Peyer's patch (tissue), 4 donors: Measurements from ENCODE around the gene TMPRSS3. TPM values are rescaled to one million over a fixed set of nuclear protein-coding genes. Genes with fewer than 3 reads are reported as not detected.

Experiments used
- DNase-seq, 3 donors: peaks; one replicate each; pipeline ENCODE4 v3.0.0-alpha.2; 2017 to 2019
- H3K27ac ChIP-seq, 4 donors: fragments of 200-600 bp; sonication (generic); one replicate each; pipeline ENCODE4 v1.5.1; 2016 to 2019
- H3K27me3 ChIP-seq, 2 donors: fragments of 200-600 bp; sonication (generic); one replicate each; pipeline ENCODE4 v1.5.1; 2019
- H3K36me3 ChIP-seq, 3 donors: fragments of 200-600 bp; sonication (generic); one replicate each; pipeline ENCODE4 v1.5.1; 2016 to 2019
- H3K4me1 ChIP-seq, 4 donors: fragments of 200-600 bp; sonication (generic); one replicate each; pipeline ENCODE4 v1.5.1; 2016 to 2019
- H3K4me3 ChIP-seq, 4 donors: fragments of 200-600 bp; sonication (generic); 1 replicate in 3 of 4; 2 replicates in 1 of 4; pipeline ENCODE4 v1.5.1; 2016 to 2019; ENCODE audit warnings: mild to moderate bottlenecking in 1 of 4
- H3K9me3 ChIP-seq, 4 donors: fragments of 200-600 bp; sonication (generic); one replicate each; pipeline ENCODE4 v1.5.1; 2016 to 2019; ENCODE audit warnings: mild to moderate bottlenecking in 1 of 4
- POLR2A ChIP-seq, 2 donors: fragments of 450-650 bp; IDR thresholded peaks; one replicate each; pipeline ENCODE4 v1.5.1; 2017; ENCODE audit warnings: antibody characterized with exemption in 2 of 2, mild to moderate bottlenecking in 2 of 2, moderate library complexity in 2 of 2
- total RNA-seq, 4 donors: library from RNA; depleted of rRNA; stranded (reverse); fragments of >200 nt; gene quantifications; one replicate each; pipeline ENCODE4 v1.1.0, GENCODE V29; 2016
- TF ChIP-seq, protein P1 (sequence below), 6 experiments: fragments of 450-650 bp in 4 of 6; fragments of 200-600 bp in 2 of 6; sonication (generic) in 1 of 6; IDR thresholded peaks; one replicate each; pipeline ENCODE4 v1.5.1; 2017 to 2019; ENCODE audit warnings: antibody characterized with exemption in 6 of 6, mild to moderate bottlenecking in 3 of 6, moderate library complexity in 1 of 6

TMPRSS3 gene
- total RNA-seq, 4 donors from 2014 or later: 0.54 to 2.5 TPM; not detected in 2

DNA sequence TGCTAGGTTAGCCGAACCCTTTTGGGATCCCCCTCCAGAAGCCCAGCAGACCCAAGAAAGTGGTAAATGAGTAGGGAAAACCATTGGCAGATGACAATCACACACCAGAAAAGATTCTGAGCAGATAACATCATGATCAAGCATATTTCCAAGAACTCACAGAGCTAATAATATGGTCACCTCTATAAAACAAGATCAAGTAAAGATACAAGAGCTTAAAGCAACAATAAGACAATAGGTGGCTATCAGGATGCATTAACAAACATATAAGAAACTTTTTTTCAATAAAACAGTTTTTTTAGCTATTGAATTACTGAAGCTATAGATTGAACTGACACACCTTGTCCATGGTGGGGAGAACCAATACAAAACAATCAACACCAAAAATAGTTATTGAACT, 36.8 kb upstream of the TMPRSS3 start:
- no peaks in the 10 kb centered on the region for H3K27me3 ChIP-seq
- peaks cover 0 to 7% (median 0%) of the 10 kb centered on the region in 4 donors for H3K4me1 ChIP-seq
- no peak overlapping the region for H3K4me3 ChIP-seq
- TF ChIP-seq, protein P1, sequence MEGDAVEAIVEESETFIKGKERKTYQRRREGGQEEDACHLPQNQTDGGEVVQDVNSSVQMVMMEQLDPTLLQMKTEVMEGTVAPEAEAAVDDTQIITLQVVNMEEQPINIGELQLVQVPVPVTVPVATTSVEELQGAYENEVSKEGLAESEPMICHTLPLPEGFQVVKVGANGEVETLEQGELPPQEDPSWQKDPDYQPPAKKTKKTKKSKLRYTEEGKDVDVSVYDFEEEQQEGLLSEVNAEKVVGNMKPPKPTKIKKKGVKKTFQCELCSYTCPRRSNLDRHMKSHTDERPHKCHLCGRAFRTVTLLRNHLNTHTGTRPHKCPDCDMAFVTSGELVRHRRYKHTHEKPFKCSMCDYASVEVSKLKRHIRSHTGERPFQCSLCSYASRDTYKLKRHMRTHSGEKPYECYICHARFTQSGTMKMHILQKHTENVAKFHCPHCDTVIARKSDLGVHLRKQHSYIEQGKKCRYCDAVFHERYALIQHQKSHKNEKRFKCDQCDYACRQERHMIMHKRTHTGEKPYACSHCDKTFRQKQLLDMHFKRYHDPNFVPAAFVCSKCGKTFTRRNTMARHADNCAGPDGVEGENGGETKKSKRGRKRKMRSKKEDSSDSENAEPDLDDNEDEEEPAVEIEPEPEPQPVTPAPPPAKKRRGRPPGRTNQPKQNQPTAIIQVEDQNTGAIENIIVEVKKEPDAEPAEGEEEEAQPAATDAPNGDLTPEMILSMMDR (IDR thresholded peaks at IDR 0.05): no peak
- no peak for TF ChIP-seq POLR2A (IDR thresholded peaks at IDR 0.05)
- peaks cover 0 to 6% (median 0%) of the 10 kb centered on the region in 4 donors for H3K9me3 ChIP-seq
- H3K27ac ChIP-seq: no peak overlapping the region
- no peak for DNase-seq
- H3K36me3 ChIP-seq: no peaks in the 10 kb centered on the region

- no peaks in the 10 kb centered on the region for H3K27me3 ChIP-seq
- H3K4me3 ChIP-seq: no peak overlapping the region
- no peak overlapping the region for H3K27ac ChIP-seq
- H3K4me1 ChIP-seq: peaks cover 0 to 7% (median 0%) of the 10 kb centered on the region in 4 donors
- no peak for DNase-seq
- peaks cover 0 to 4% (median 0%) of the 10 kb centered on the region in 4 donors for H3K9me3 ChIP-seq
- H3K36me3 ChIP-seq: no peaks in the 10 kb centered on the region
- TF ChIP-seq, protein P1 (IDR thresholded peaks at IDR 0.05): no peak
- TF ChIP-seq POLR2A (IDR thresholded peaks at IDR 0.05): no peak
Observed at GRCh38 chr21:42431196-42431595, 35.3 kb upstream of the TMPRSS3 start.

- no peaks in the 10 kb centered on the region for H3K36me3 ChIP-seq
- TF ChIP-seq POLR2A (IDR thresholded peaks at IDR 0.05): no peak
- TF ChIP-seq, protein P1 (IDR thresholded peaks at IDR 0.05): no peak
- H3K4me3 ChIP-seq: no peak overlapping the region
- H3K27me3 ChIP-seq: no peaks in the 10 kb centered on the region
- H3K27ac ChIP-seq: no peak overlapping the region
- no peaks in the 10 kb centered on the region for H3K9me3 ChIP-seq
- no peak for DNase-seq
- H3K4me1 ChIP-seq: peaks cover 0 to 7% (median 2%) of the 10 kb centered on the region in 4 donors
Observed at GRCh38 chr21:42430521-42430920, 34.7 kb upstream of the TMPRSS3 start.

DNA sequence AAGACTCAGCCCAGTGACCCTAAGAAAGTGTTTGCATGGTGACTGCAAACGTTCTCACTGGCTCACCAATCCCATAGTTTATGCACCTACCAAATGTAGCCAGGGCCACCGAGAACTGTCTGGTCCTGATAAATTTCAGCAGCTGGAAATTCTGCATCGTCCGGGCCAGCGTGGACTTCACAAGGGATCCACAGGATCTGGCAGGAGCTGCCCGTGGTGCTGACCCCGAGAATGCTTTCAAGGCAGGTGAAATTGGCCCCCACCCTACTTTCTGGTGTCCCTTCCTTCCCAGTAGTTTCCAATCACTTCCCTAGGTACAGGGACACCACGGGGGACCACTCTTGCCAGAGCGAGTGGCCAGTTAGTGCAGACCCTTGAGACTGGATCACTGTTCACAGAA, 34.0 kb upstream of the TMPRSS3 start:
- H3K4me3 ChIP-seq: no peak overlapping the region
- H3K4me1 ChIP-seq: peaks cover 0 to 7% (median 3%) of the 10 kb centered on the region in 4 donors
- H3K27ac ChIP-seq: no peak overlapping the region
- H3K9me3 ChIP-seq: no peaks in the 10 kb centered on the region
- TF ChIP-seq, protein P1 (IDR thresholded peaks at IDR 0.05): no peak
- TF ChIP-seq POLR2A (IDR thresholded peaks at IDR 0.05): no peak
- no peaks in the 10 kb centered on the region for H3K36me3 ChIP-seq
- no peak for DNase-seq
- no peaks in the 10 kb centered on the region for H3K27me3 ChIP-seq

DNA sequence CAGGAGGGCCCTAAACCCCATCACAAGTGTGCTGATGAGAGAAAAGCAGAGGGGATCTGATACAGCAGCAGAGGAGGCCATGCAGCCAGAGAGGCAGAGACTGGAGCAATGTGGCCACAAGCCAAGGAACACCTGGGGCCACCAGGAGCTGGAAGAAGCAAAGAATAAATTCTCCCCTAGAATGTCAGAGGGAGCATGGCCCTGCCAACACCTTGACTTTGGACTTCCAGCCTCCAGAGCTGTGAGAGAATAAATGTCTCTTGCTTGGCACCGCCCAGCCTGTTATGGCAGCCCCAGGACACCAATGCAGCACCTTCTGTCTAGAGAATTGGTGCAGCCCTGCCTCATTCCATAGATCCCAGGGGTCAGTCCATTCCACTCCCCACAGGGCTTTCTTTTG, 33.2 kb upstream of the TMPRSS3 start:
- DNase-seq: no peak
- Histone ChIP-seq H3K27me3 (no peaks in the 10 kb centered on the region), H3K9me3 (no peaks in the 10 kb centered on the region), H3K4me1 (peaks cover 0 to 12% (median 4%) of the 10 kb centered on the region in 4 donors), H3K36me3 (no peaks in the 10 kb centered on the region), H3K4me3 (no peak overlapping the region), H3K27ac (no peak overlapping the region)
- TF ChIP-seq, protein P1 (IDR thresholded peaks at IDR 0.05): no peak
- TF ChIP-seq POLR2A (IDR thresholded peaks at IDR 0.05): no peak
